ENCODE measurements around the gene HOXC12.

HOXC12 gene

GRCh38 chr12:53941187-53941586, 13.5 kb upstream of the HOXC12 start:
- no peak for DNase-seq

DNA sequence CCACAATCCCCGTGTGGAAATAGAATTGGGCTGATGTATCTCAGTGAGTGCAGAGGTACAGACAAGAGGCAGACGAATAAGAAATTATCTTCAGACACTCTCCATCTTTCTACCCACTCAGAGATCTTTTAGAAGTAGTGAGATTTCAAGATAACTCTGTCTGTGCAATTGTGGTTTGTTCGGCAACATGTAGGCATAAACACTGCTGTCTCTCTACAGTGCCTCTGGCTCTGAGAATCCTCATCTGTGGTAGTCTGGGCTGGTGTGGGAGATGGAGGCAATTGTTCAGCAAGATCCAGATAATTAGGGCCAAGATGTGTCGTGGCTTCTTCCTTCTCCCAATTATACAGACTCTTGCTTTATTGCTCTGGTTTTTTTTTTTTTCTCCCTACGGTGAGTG, 13.0 kb upstream of the HOXC12 start:
- no peak for DNase-seq

GRCh38 chr12:53942467-53942997, 12.2 kb upstream of the HOXC12 start:
- no peak for DNase-seq

DNA sequence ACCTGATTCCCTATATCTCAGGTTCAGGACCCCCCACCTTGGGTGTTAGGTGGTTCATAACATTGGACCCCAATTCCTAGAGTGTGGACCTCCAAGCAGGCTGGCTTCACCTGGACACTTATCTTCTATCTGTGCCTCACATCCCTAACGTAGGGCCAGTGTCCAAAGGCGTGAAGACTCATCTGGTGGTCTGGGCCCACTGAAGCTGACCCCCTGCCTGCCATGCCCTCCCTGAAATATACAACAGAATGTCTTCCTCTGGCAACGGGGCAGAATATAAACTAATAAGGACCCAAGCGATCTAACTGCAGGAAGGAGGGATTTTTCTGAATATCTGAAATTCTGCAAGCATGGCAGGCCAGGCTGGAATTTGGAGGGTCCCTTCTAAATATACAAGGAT, 10.5 kb upstream of the HOXC12 start:
- no peak for DNase-seq

DNA sequence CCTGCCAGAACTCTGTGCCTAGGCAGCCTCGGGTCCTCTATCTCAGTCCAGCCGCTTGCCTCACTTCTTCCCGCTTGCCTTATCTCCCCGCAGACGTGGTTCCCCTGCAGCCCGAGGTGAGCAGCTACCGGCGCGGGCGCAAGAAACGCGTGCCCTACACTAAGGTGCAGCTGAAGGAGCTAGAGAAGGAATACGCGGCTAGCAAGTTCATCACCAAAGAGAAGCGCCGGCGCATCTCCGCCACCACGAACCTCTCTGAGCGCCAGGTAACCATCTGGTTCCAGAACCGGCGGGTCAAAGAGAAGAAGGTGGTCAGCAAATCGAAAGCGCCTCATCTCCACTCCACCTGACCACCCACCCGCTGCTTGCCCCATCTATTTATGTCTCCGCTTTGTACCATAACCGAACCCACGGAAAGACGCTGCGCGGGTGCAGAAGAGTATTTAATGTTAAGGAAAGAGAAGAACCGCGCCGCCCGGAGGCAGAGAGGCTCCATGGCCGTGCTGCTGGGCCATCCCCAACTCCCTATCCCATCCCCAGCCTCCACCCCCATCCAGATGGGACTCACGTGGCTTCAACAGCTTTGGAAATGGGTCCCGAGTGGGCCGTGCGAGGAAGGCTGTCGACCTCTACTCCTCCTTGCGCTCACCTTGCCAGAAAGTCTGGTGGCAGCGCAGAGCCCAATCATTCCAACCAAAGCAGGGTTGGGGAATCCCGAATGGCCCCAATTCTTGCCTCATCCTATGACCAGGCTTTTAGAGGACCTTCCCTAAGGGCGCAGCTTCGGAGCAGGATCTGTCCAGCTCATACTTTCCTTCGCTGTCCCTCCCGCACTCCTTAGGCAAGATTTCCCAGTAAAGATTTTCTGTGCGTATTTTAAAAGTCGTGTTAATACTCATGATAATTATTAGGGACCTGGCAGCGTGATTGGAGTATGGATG, 9.5 kb upstream of the HOXC12 start:
- no peak for DNase-seq

DNA sequence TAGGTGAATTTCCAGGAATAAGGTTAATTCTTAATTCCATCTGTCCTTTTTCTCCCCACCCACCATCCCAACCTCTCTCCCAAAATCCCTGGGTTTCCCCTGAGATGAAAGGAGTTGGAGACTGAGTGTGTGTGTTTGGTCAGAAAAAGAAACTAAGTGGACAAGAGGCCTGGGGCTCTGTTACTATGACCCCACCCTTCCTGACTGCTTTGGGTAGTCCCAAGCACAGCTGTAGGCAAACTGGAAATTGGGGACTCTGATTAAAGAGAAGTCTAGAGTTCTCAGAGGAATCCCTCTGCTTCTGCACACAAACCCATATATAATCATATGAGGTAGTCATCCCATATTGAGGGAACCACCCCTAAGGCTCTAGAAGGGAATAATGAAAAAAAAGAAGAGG, 7.0 kb upstream of the HOXC12 start:
- DNase-seq: no peak

- DNase-seq: peak; percentile 23 to 51 (median 40)
Measured at GRCh38 chr12:53948650-53949593, 5.8 kb upstream of the HOXC12 start.

DNA sequence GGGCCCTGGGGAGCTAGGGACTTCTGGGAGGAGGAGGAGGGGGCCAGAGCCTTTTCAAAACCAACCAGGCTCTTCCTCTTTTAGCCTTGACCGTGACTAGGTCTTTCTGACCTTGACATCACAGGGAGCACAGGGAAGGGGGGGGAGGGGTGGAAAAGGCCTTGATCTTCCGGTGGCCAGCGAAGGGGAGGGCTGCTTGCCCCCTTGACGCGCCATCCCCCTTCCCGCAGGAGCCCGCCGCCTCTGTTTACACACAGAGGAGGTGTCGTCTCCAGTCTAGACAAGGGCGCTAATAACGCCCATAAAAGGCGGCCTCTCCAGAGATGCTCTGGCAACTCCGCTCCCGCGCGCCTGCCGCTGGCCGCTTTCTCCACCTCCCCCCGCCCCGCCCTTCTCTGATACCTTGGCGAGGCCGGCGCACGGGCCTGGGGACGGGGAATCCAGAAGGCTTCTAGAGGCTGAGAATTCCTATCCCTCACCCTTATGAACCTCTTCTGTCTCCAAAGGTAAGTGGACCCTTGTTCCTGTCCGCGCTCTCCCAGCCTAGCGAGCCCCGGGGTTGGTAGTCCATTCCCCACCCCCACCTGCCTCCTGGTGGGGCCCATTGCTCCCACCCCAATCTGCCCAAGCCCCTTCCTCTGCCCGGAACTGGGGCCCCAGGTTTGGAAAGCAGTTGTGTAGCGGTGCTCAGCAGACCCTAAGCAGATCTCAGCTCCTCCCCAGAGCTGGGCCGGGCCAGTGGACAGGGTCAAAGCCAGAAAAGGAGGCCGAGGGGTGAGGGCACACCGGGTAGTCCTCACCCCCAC, 4.9 kb upstream of the HOXC12 start:
- DNase-seq: no peak

DNA sequence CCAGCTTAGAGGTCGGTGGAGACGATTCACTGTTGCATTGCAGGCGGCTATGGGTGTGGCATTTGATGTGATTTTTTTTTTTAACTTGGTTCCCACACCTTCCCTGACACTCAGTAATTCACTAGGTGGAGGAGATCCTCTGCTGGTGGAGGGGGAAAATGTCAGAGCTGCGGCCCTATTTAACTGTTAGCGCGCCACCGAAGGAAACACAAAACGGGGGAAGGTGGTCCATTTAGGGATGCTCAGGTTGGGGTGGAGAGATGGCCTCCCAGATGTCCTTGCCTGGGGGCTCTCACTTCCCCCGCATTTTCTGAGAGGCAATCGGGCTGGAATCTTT, 4.3 kb upstream of the HOXC12 start:
- no peak for DNase-seq

GRCh38 chr12:53950789-53951576, 3.7 kb upstream of the HOXC12 start:
- DNase-seq: no peak

GRCh38 chr12:53951577-53952334, 2.9 kb upstream of the HOXC12 start:
- no peak for DNase-seq

DNA sequence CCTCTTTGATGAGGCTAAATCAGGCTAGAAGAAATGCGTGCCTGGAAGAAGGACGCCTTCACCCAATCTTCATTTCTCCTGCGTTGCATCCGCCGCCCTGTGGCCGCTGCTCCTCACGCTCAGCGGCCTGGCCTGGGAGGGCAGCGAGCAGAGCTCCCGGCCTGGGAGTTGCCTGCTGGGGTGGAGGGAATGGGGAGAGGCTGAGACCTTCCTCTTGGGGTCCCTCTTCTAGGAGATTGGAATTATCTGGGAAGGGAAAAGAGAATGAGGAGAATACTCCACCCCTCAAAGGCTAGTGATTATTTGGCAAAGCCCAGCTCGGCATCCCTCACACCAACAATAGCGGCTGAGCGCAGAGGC, 2.4 kb upstream of the HOXC12 start:
- no peak for DNase-seq

GRCh38 chr12:53952871-53953734, 1.6 kb upstream of the HOXC12 start:
- DNase-seq: no peak

DNA sequence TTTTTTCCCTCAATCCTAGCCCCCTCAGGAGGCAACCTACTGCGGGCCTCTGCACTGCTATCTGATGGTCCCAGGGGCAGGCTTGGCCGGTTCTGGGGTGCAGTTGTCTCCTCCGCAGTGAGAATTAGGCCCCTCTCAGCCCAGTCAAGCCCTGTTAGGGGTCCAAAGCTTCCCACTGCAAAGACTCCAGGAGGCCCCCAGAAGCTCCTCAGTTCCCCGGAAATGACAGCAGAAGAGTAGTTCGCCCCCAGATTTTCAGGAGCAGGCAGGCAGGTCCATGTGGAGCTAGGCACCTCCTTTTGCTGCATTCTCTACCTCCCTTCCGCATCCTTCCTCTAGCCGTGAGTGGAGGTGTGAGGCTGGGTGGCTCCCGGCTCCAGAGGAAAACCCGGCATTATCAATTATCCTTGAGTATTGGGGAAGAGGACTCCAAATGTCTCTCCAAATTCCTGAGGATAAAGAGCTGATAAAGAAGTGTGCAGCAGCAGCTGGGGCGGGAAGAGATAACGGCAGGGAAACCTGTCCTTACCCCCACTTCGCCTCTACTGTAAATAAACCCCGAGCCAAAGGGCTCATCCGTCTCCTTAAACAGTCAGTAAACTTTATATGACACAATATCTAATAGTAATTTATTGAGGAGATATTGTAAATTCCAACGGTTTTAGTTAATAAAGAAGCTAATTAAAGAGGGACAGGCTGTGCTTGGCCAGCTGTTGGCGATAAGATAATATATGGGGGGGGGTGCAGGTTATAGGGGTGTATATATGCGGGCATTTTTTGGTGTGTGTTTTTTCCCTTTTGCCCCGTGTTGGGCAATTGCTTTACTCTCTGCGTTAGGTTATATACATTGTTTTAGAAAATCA, 641 bp upstream of the HOXC12 start:
- no peak for DNase-seq

DNA sequence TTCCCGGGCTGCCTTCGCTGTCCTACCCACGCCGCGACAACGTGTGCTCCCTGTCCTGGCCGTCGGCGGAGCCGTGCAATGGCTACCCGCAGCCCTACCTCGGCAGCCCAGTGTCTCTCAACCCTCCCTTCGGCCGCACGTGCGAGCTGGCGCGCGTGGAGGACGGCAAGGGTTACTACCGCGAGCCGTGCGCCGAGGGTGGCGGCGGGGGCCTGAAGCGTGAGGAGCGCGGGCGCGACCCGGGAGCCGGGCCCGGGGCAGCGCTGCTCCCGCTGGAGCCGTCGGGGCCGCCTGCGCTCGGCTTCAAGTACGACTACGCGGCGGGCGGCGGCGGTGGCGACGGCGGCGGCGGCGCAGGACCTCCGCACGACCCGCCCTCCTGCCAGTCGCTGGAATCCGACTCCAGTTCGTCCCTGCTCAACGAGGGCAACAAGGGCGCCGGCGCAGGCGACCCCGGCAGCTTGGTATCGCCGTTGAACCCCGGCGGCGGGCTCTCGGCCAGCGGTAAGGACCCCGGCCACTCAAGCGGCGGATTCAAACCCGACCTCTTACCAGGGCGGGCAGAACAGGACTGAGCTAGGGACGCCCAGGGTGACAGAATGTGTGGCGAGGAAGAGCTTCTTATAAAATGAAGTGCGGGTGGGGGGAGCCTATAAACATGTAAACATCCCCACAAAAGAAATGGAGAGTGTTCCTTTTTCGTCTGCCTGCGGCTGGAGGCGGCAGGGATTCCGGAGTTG, 503 bp downstream of the HOXC12 start:
- no peak for DNase-seq

DNA sequence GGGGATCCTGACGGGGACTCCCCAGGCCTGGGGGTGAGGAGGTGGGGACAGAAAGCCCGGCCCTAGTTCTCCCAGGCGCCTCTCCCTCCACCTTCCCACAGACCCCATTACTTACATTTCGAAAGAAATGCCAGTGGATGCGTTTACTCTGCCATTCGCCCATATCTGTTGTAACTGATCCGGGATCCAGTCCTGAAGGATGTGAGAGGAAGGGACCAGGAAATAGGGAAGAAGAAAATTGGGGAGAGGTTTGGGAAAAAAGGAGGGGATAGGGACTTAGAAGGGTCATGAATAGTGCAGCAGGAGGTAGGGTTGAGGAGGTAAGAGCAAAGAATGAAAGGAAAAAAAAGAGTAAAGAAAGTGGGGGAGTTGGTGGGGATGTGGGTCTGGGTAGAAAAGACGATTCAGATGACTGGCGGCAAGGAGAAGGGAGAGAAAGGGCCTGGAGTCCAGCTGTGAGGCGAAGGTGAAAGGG, 1.1 kb downstream of the HOXC12 start:
- no peak for DNase-seq

GRCh38 chr12:53956251-53956887, 1.7 kb downstream of the HOXC12 start:
- no peak for DNase-seq

All from suppressor macrophage treated with lipopolysaccharide for 1 hour (primary cell).